ENCODE data around the gene FNIP2.

GRCh38 chr4:158895797-158896576 lies 127.2 kb downstream of the FNIP2 start:
- TF ChIP-seq CTCF (conservative IDR thresholded peaks at IDR 0.05 in 1 of 2, IDR thresholded peaks at IDR 0.05 in 1 of 2; ENCODE audit: low read depth in 1 of 2, low read length in 2 of 2) (no peak), EZH2 (IDR thresholded peaks at IDR 0.05; ENCODE audit: low read length, missing control alignments) (no peak)
